Activated CD8-positive, alpha-beta T cell treated with anti-CD3 and anti-CD28 coated beads for 36 hours (primary cell): ENCODE measurements around the gene SLC26A1. TPM values are rescaled to one million over a fixed set of nuclear protein-coding genes. Genes with fewer than 3 reads are reported as not detected.

Experiments
- ATAC-seq: fragments of 200-7000 bp; cut with Tn5 transposase; one replicate; pipeline ENCODE4 v1.10.0; 2021; ENCODE audit warnings: mild to moderate bottlenecking, moderate library complexity
- CTCF ChIA-PET: fragments of 350-600 bp; sonication (Branson Sonifier 250); formaldehyde crosslinking; loops from one replicate; lab custom pipeline; 2021; ENCODE audit warnings: antibody characterized with exemption; lab: Charles Lee
- POLR2A ChIA-PET: fragments of 350-600 bp; sonication (Branson Sonifier 250); formaldehyde crosslinking; loops from one replicate; lab custom pipeline; 2021; ENCODE audit warnings: antibody characterized with exemption; lab: Charles Lee
- DNase-seq: peaks from one replicate; pipeline ENCODE4 v3.0.0-alpha.2; 2020
- H3K27ac Mint-ChIP-seq: one replicate; pipeline ENCODE4 v1.8.0; 2021; ENCODE audit warnings: mild to moderate bottlenecking, mixed read lengths
- H3K27me3 Mint-ChIP-seq: one replicate; pipeline ENCODE4 v1.8.0; 2021; ENCODE audit warnings: mixed read lengths
- H3K36me3 Mint-ChIP-seq: one replicate; pipeline ENCODE4 v1.8.0; 2021; ENCODE audit warnings: low read depth, mixed read lengths
- H3K4me1 Mint-ChIP-seq: one replicate; pipeline ENCODE4 v1.8.0; 2021; ENCODE audit warnings: low read depth, mixed read lengths
- H3K4me3 Mint-ChIP-seq: one replicate; pipeline ENCODE4 v1.8.0; 2021; ENCODE audit warnings: mild to moderate bottlenecking, moderate library complexity, mixed read lengths
- H3K9me3 Mint-ChIP-seq: one replicate; pipeline ENCODE4 v1.8.0; 2021; ENCODE audit warnings: mixed read lengths
- intact Hi-C: fragments of 100-400 bp; cut with micrococcal nuclease; formaldehyde crosslinking; loops from one replicate; pipeline ENCODE4 v1.10.0; 2022
- total RNA-seq, 2 experiments: library from RNA; stranded (reverse); gene quantifications; one replicate each; pipeline ENCODE4 v1.2.3, GENCODE V29; 2021
- TF ChIP-seq, protein P1 (sequence below): fragments of 200-600 bp; IDR thresholded peaks from one replicate; pipeline ENCODE4 v1.8.0; 2022; ENCODE audit warnings: antibody characterized with exemption, mild to moderate bottlenecking

SLC26A1 gene
- total RNA-seq, 2 experiments from 2014 or later, result 0.27 TPM; not detected in 1

- intact Hi-C loops, result no loop called here
- peak overlapping the region; percentile 17 for H3K4me3 Mint-ChIP-seq
- peaks cover 6% of the 10 kb centered on the region for H3K27me3 Mint-ChIP-seq
- H3K9me3 Mint-ChIP-seq, result no peaks in the 10 kb centered on the region
- TF ChIP-seq, protein P1, sequence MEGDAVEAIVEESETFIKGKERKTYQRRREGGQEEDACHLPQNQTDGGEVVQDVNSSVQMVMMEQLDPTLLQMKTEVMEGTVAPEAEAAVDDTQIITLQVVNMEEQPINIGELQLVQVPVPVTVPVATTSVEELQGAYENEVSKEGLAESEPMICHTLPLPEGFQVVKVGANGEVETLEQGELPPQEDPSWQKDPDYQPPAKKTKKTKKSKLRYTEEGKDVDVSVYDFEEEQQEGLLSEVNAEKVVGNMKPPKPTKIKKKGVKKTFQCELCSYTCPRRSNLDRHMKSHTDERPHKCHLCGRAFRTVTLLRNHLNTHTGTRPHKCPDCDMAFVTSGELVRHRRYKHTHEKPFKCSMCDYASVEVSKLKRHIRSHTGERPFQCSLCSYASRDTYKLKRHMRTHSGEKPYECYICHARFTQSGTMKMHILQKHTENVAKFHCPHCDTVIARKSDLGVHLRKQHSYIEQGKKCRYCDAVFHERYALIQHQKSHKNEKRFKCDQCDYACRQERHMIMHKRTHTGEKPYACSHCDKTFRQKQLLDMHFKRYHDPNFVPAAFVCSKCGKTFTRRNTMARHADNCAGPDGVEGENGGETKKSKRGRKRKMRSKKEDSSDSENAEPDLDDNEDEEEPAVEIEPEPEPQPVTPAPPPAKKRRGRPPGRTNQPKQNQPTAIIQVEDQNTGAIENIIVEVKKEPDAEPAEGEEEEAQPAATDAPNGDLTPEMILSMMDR, result no peak
- ChIA-PET POLR2A (interaction anchor here (0.6 to 1.3 kb wide), 2 partner anchors 10 to 14 kb away, joined by 3 read pairs; no protein-coding TSS in a partner anchor), CTCF (interaction anchor here (1.6 kb wide), 1 partner anchor 271 kb away, joined by 3 read pairs; no protein-coding TSS in a partner anchor)
- ATAC-seq (no peak), DNase-seq (no peak)
- peaks cover 8% of the 10 kb centered on the region for H3K4me1 Mint-ChIP-seq
- no peak overlapping the region for H3K27ac Mint-ChIP-seq
- H3K36me3 Mint-ChIP-seq, result peaks cover 4% of the 10 kb centered on the region
Observed at GRCh38 chr4:1013225-1014073, 20.2 kb upstream of the SLC26A1 start.

DNA sequence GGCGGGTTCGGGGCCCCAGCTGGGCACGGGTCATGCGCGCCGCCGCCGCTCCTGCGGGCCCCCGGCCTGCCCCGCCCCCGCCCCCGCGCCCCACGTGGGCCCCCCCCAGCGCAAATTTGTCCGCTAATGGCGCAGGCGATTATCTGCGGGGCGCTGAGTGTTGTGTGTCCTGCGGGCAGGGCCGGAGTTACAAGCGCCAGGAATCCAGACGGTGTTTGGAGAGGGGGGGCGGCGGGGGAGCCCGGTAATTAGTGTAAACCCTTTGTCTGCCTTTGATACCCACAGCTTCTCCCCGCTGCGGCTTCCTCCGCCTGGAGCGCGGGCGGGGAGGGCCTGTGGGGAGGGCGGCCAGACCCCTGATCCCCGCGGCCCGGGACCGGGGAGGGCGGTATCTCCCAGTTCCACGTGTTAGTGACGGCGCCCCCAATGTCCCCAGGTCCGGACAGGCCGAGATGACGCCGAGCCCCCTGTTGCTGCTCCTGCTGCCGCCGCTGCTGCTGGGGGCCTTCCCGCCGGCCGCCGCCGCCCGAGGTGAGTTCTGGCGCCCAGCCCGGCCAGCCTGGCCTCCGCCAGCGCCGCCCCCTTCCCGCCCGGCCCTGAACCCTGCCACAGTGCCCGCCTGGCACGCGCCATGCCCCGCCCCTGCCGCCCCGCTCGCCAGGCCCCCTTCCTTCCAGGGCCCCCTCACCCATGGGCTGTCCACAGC, 19.0 kb upstream of the SLC26A1 start:
- peaks cover 17% of the 10 kb centered on the region for H3K27me3 Mint-ChIP-seq
- intact Hi-C loops, result no loop called here
- CTCF ChIA-PET, result no interaction called here
- TF ChIP-seq, protein P1, result no peak
- POLR2A ChIA-PET, result no interaction called here
- DNase-seq (peak; percentile 48), ATAC-seq (no peak)
- H3K36me3 Mint-ChIP-seq, result peaks cover 4% of the 10 kb centered on the region
- peaks cover 8% of the 10 kb centered on the region for H3K4me1 Mint-ChIP-seq
- peak overlapping the region; percentile 52 for H3K4me3 Mint-ChIP-seq
- no peaks in the 10 kb centered on the region for H3K9me3 Mint-ChIP-seq
- H3K27ac Mint-ChIP-seq, result no peak overlapping the region

GRCh38 chr4:1011666-1012033, 18.4 kb upstream of the SLC26A1 start:
- no peak for ATAC-seq
- Mint-ChIP-seq H3K9me3 (peaks cover 2% of the 10 kb centered on the region), H3K4me1 (peaks cover 8% of the 10 kb centered on the region), H3K36me3 (peaks cover 4% of the 10 kb centered on the region), H3K27ac (no peak overlapping the region), H3K4me3 (no peak overlapping the region), H3K27me3 (peaks cover 23% of the 10 kb centered on the region)
- DNase-seq, result no peak
- POLR2A ChIA-PET, result no interaction called here
- CTCF ChIA-PET, result no interaction called here
- intact Hi-C loops, result no loop called here
- TF ChIP-seq, protein P1, result no peak

DNA sequence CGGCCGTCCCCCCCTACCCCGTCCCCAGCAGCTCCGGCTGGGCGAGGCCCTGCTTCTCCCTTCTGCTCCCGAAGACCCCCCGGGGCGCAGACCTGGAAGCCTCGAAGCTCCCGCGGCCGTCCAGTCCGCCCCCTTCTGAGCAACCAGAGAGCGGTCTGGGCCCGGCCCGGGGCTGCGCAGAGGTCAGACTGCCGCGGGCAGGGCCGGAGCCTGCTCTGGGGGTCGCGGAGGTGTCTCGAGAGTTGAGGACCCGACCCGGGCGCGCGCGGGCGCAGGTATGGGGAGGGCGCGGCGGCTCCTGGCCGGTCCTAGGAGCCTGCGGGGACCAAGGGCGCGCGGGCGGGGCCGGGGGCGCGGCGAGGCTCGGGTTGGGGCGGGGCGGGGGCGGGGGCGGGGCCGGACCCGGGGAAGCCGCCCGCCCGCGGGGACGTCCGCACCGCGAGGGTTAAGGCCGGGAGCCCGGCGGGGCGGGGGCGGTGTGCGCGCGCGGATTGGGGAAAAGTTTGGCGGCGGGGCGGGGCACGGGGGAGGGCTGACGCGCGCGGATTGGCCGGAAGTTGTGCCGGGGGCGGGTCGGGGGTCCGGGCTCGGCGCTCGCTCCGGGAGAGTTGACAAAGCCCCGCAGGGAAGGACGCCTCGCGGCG, 17.9 kb upstream of the SLC26A1 start, which contains the start of gene FGFRL1:
FGFRL1 (plus strand) TSS at position 605 of the 644 bp plus-strand sequence. CDS start 860 bp downstream, outside the sequence.
- H3K4me1 Mint-ChIP-seq, result peaks cover 8% of the 10 kb centered on the region
- DNase-seq, result peak; percentile 94
- peaks cover 2% of the 10 kb centered on the region for H3K9me3 Mint-ChIP-seq
- peak within 1 kb of the TSS; percentile 62 for H3K4me3 Mint-ChIP-seq
- CTCF ChIA-PET, result interaction anchor here (0.7 to 1.2 kb wide), 4 partner anchors 52 to 327 kb away, joined by 3 read pairs; no protein-coding TSS in a partner anchor
- intact Hi-C loops, result no loop called here
- H3K27me3 Mint-ChIP-seq, result peaks cover 27% of the 10 kb centered on the region
- POLR2A ChIA-PET, result interaction anchor here (0.6 to 1.5 kb wide), 3 partner anchors 24 to 129 kb away, joined by 3 to 6 read pairs (median 3); partner anchors contain the start of genes GAK, IDUA and TMEM175
- ATAC-seq, result peak; percentile 57
- peak within 1 kb of the TSS; percentile 65 for H3K27ac Mint-ChIP-seq
- H3K36me3 Mint-ChIP-seq, result peaks cover 4% of the 10 kb centered on the region
- TF ChIP-seq, protein P1, result no peak
